GM23248 (cell line): ENCODE data around the gene USP20. TPM values are rescaled to one million over a fixed set of nuclear protein-coding genes. Genes with fewer than 3 reads are reported as not detected.

Source experiments
- DNase-seq: peaks from one replicate; pipeline ENCODE4 v3.0.0-alpha.2; 2015
- H2AFZ ChIP-seq: fragments of 200-600 bp; sonication (generic); 2 replicates; pipeline ENCODE4 v1.6.1; 2016; ENCODE audit warnings: antibody characterized with exemption
- H3F3A ChIP-seq: fragments of 200-600 bp; sonication (generic); 2 replicates; pipeline ENCODE4 v1.6.1; 2016; ENCODE audit warnings: mild to moderate bottlenecking, antibody characterized with exemption, mixed run types; ENCODE audit not compliant: insufficient read depth
- H3K27ac ChIP-seq: fragments of 200-600 bp; sonication (generic); 2 replicates; pipeline ENCODE4 v1.5.1; 2016; ENCODE audit warnings: mild to moderate bottlenecking
- H3K27me3 ChIP-seq: fragments of 200-600 bp; sonication (generic); replicated peaks from 2 replicates; pipeline ENCODE4 v1.6.1; 2016; ENCODE audit warnings: mild to moderate bottlenecking; ENCODE audit not compliant: insufficient read depth
- H3K36me3 ChIP-seq: fragments of 200-600 bp; sonication (generic); 2 replicates; pipeline ENCODE4 v1.6.1; 2016; ENCODE audit warnings: low read depth, mild to moderate bottlenecking
- H3K4me1 ChIP-seq: fragments of 200-600 bp; sonication (generic); 2 replicates; pipeline ENCODE4 v1.6.1; 2016; ENCODE audit warnings: mild to moderate bottlenecking; ENCODE audit not compliant: insufficient read depth
- H3K4me2 ChIP-seq: fragments of 200-600 bp; sonication (generic); one replicate; pipeline ENCODE4 v1.6.1; 2016; ENCODE audit warnings: mild to moderate bottlenecking; ENCODE audit not compliant: unreplicated experiment
- H3K4me3 ChIP-seq: fragments of 200-600 bp; sonication (generic); 2 replicates; pipeline ENCODE4 v1.5.1; 2016; ENCODE audit warnings: mild to moderate bottlenecking
- H3K79me2 ChIP-seq: fragments of 200-600 bp; sonication (generic); 2 replicates; pipeline ENCODE4 v1.6.1; 2016; ENCODE audit warnings: mild to moderate bottlenecking; ENCODE audit not compliant: insufficient read depth
- H3K9ac ChIP-seq: fragments of 200-600 bp; sonication (generic); 2 replicates; pipeline ENCODE4 v1.6.1; 2016; ENCODE audit warnings: mild to moderate bottlenecking
- H3K9me2 ChIP-seq: fragments of 200-600 bp; sonication (generic); 2 replicates; pipeline ENCODE4 v1.6.1; 2016; ENCODE audit warnings: mixed run types, mild to moderate bottlenecking, moderate library complexity; ENCODE audit not compliant: insufficient read depth
- H3K9me3 ChIP-seq: fragments of 200-600 bp; sonication (generic); one replicate; pipeline ENCODE4 v1.6.1; 2017; ENCODE audit warnings: low read depth
- H4K20me1 ChIP-seq: fragments of 200-600 bp; sonication (generic); 2 replicates; pipeline ENCODE4 v1.6.0; 2016; ENCODE audit not compliant: insufficient read depth
- EZH2 ChIP-seq: fragments of 200-600 bp; sonication (generic); IDR thresholded peaks from 2 replicates; pipeline ENCODE4 v1.6.1; 2018; ENCODE audit warnings: antibody characterized with exemption, mild to moderate bottlenecking; ENCODE audit not compliant: insufficient read depth, poor library complexity, severe bottlenecking
- EZH2phosphoT487 ChIP-seq: fragments of 200-600 bp; sonication (generic); IDR thresholded peaks from 2 replicates; pipeline ENCODE4 v1.6.1; 2018; ENCODE audit warnings: antibody characterized with exemption, moderate library complexity, mild to moderate bottlenecking, low read depth; ENCODE audit not compliant: insufficient read depth
- WGBS, 2 experiments: methylation state at CpG; one replicate each; pipeline ENCODE4 v1.1.6; 2015 to 2017; ENCODE audit warnings: low lambda C conversion rate in 2 of 2, low coverage in 1 of 2; ENCODE audit errors: missing lambda C conversion rate in 2 of 2; 5-methylcytosine and 5-hydroxymethylcytosine counted together
- in situ Hi-C: fragments of 300-500 bp; cut with MboI; formaldehyde crosslinking; loops from 2 replicates; pipeline ENCODE4 v1.15.0; 2020
- polyA plus RNA-seq: library from polyadenylated mRNA; unstranded; fragments of >200 nt; fragmentation: Nextera tagmentation; extraction: Ambion mirVana; gene quantifications from 2 replicates; pipeline ENCODE4 v1.2.1, GENCODE V29; 2016
- total RNA-seq: library from RNA; depleted of rRNA; stranded (reverse); fragments of >200 nt; shearing (Covaris generic); gene quantifications from 2 replicates; pipeline ENCODE4 v1.2.3, GENCODE V29; 2014

USP20 gene
- total and polyA plus RNA-seq, 2 experiments from 2014 or later: 10.3 to 15.8 TPM

GRCh38 chr9:129904734-129905133 lies 69.5 kb downstream of the USP20 start:
- no peaks in the 10 kb centered on the region for H3K27me3 ChIP-seq
- H3K4me1 ChIP-seq: peaks cover under 1% of the 10 kb centered on the region; the same call in 1 of the 2 replicates
- H3K9ac ChIP-seq: no peak overlapping the region
- 96 to 100% methylated on average over 4 of the region's 4 CpGs for WGBS, 2 experiments
- H2AFZ ChIP-seq: no peak overlapping the region
- no peaks in the 10 kb centered on the region for H3K79me2 ChIP-seq
- no peaks in the 10 kb centered on the region for H3F3A ChIP-seq
- in situ Hi-C loops: no loop called here
- H3K9me2 ChIP-seq: no peaks in the 10 kb centered on the region
- 0 out of 2 replicates have a peak, but pooled peaks cover 4% of the 10 kb centered on the region for H3K36me3 ChIP-seq
- H3K27ac ChIP-seq: no peak overlapping the region
- H3K4me2 ChIP-seq: no peak overlapping the region
- TF ChIP-seq EZH2 (no peak), EZH2phosphoT487 (no peak)
- H3K4me3 ChIP-seq: no peak overlapping the region
- no peaks in the 10 kb centered on the region for H4K20me1 ChIP-seq
- H3K9me3 ChIP-seq: no peaks in the 10 kb centered on the region
- no peak for DNase-seq

- Histone ChIP-seq H3F3A (peaks cover 4% of the 10 kb centered on the region; the same call in 1 of the 2 replicates), H2AFZ (no peak overlapping the region), H3K4me1 (peaks cover 14% of the 10 kb centered on the region), H3K27me3 (no peaks in the 10 kb centered on the region), H3K4me2 (no peak overlapping the region), H3K79me2 (no peaks in the 10 kb centered on the region), H4K20me1 (no peaks in the 10 kb centered on the region), H3K4me3 (no peak overlapping the region), H3K9me2 (no peaks in the 10 kb centered on the region), H3K36me3 (0 out of 2 replicates have a peak, but pooled peaks cover 4% of the 10 kb centered on the region), H3K9ac (no peak overlapping the region), H3K9me3 (no peaks in the 10 kb centered on the region), H3K27ac (no peak overlapping the region)
- WGBS, 2 experiments: 95 to 96% methylated on average over 4 of the region's 4 CpGs
- in situ Hi-C loops: no loop called here
- TF ChIP-seq EZH2phosphoT487 (no peak), EZH2 (no peak)
- no peak for DNase-seq
Observed at GRCh38 chr9:129906298-129906697, 71.0 kb downstream of the USP20 start.

GRCh38 chr9:129907201-129907600 lies 71.9 kb downstream of the USP20 start:
- no peak overlapping the region for H3K27ac ChIP-seq
- no peak overlapping the region for H3K4me2 ChIP-seq
- in situ Hi-C loops: no loop called here
- DNase-seq: no peak
- peaks cover 4% of the 10 kb centered on the region; the same call in 1 of the 2 replicates for H3F3A ChIP-seq
- no peak overlapping the region for H3K9ac ChIP-seq
- H2AFZ ChIP-seq: no peak overlapping the region
- H3K4me1 ChIP-seq: peaks cover 16% of the 10 kb centered on the region
- TF ChIP-seq EZH2phosphoT487: no peak
- no peak for TF ChIP-seq EZH2
- H3K27me3 ChIP-seq: no peaks in the 10 kb centered on the region
- H3K79me2 ChIP-seq: no peaks in the 10 kb centered on the region
- H3K9me3 ChIP-seq: no peaks in the 10 kb centered on the region
- H4K20me1 ChIP-seq: no peaks in the 10 kb centered on the region
- H3K9me2 ChIP-seq: no peaks in the 10 kb centered on the region
- no peak overlapping the region for H3K4me3 ChIP-seq
- WGBS, 2 experiments: 94% methylated on average over 4 of the region's 4 CpGs
- H3K36me3 ChIP-seq: 0 out of 2 replicates have a peak, but pooled peaks cover 4% of the 10 kb centered on the region

- Histone ChIP-seq H3K27me3 (no peaks in the 10 kb centered on the region), H3K4me2 (no peak overlapping the region), H3K4me3 (no peak overlapping the region), H3K4me1 (peaks cover 16% of the 10 kb centered on the region), H3K9me3 (no peaks in the 10 kb centered on the region), H3F3A (peaks cover 4% of the 10 kb centered on the region; the same call in 1 of the 2 replicates), H2AFZ (no peak overlapping the region), H3K36me3 (0 out of 2 replicates have a peak, but pooled peaks cover 4% of the 10 kb centered on the region), H3K9ac (no peak overlapping the region), H3K79me2 (no peaks in the 10 kb centered on the region), H3K27ac (no peak overlapping the region), H3K9me2 (no peaks in the 10 kb centered on the region), H4K20me1 (no peaks in the 10 kb centered on the region)
- TF ChIP-seq EZH2 (no peak), EZH2phosphoT487 (no peak)
- 76 to 88% methylated on average over 4 of the region's 4 CpGs for WGBS, 2 experiments
- in situ Hi-C loops: no loop called here
- DNase-seq: no peak
Observed at GRCh38 chr9:129908906-129909305, 73.6 kb downstream of the USP20 start.

- in situ Hi-C loops: no loop called here
- DNase-seq: peak; percentile 14
- peak overlapping the region; percentile 42 for H3K27ac ChIP-seq
Observed at GRCh38 chr9:129909851-129910250, 74.6 kb downstream of the USP20 start.

More at GRCh38 chr9:129909851-129910250, 74.6 kb downstream of the USP20 start:
- H3K27me3 ChIP-seq: no peaks in the 10 kb centered on the region
- 0 out of 2 replicates have a peak overlapping the region, but pooled peaks have one; percentile 36 for H3K9ac ChIP-seq
- no peaks in the 10 kb centered on the region for H3K9me3 ChIP-seq
- H3F3A ChIP-seq: peaks cover 4% of the 10 kb centered on the region; the same call in 1 of the 2 replicates
- H3K36me3 ChIP-seq: 0 out of 2 replicates have a peak, but pooled peaks cover 4% of the 10 kb centered on the region
- H3K79me2 ChIP-seq: no peaks in the 10 kb centered on the region
- no peaks in the 10 kb centered on the region for H3K9me2 ChIP-seq
- H4K20me1 ChIP-seq: no peaks in the 10 kb centered on the region
- no peak for TF ChIP-seq EZH2phosphoT487
- no peak for TF ChIP-seq EZH2
- peaks cover 16% of the 10 kb centered on the region for H3K4me1 ChIP-seq
- no peak overlapping the region for H3K4me3 ChIP-seq
- WGBS, 2 experiments: 70 to 71% methylated on average over 9 of the region's 9 CpGs
- H3K4me2 ChIP-seq: no peak overlapping the region
- H2AFZ ChIP-seq: no peak overlapping the region
